Measurements from ENCODE around the gene SENP2.

- TF ChIP-seq POLR2A (IDR thresholded peaks at IDR 0.05; ENCODE audit: low read depth, low read length) (no peak), TAF1 (IDR thresholded peaks at IDR 0.05; ENCODE audit: borderline replicate concordance, low read depth, low read length) (no peak)
Observed at GRCh38 chr3:185678027-185678426, 91.9 kb downstream of the SENP2 start.
